ENCODE measurements around the gene CADPS2. TPM values are rescaled to one million over a fixed set of nuclear protein-coding genes. Genes with fewer than 3 reads are reported as not detected.

Gene CADPS2
- total and polyA plus RNA-seq, 2 of the 4 experiments (the other 2 are of a cell fraction), result 0.10 to 0.54 TPM

DNA sequence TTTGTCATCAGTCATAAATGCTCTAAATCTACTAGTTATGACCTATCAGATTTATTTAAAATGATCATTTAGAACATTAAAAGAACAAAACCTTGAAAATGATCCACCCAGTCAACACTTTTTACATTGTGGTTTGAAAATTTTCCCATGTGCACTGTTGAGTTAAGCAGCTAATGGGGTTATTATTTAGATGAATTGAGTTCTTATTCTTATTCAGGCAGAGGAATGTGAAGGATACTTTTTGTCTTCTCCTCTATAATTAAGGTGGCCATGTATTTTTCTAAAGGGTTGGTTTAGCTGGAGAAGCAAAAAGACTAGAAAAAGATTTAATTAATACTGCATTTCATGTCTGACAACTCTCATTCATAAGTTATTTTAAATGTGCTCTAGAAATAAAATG is 506.8 kb downstream of the CADPS2 start:
- H4K5ac ChIP-seq (ENCODE audit: low read depth, low read length), result no peak overlapping the region
- BruUV-seq (replicated peaks), result no TSS peak
- no peak overlapping the region for H2AK9ac ChIP-seq (replicated peaks; ENCODE audit: low read depth, low read length, poor library complexity)
- H3K9me1 ChIP-seq (ENCODE audit: insufficient read depth, low read length), result no peaks in the 10 kb centered on the region
- ChIA-PET POLR2A (ENCODE audit: unreplicated experiment) (no interaction called here), CTCF (no interaction called here)
- no peak overlapping the region for H3K4me3 ChIP-seq (ENCODE audit: insufficient read depth, low read depth, low read length)
- intact Hi-C loops (cut with micrococcal nuclease), result no loop called here
- no peak overlapping the region for H3K9ac ChIP-seq (ENCODE audit: low read depth, low read length)
- H3K9me3 ChIP-seq (ENCODE audit: control insufficient read depth, insufficient read depth, low read length), result no peaks in the 10 kb centered on the region
- H3K4me2 ChIP-seq (ENCODE audit: low read depth, low read length), result no peak overlapping the region
- no peaks in the 10 kb centered on the region for H3K4me1 ChIP-seq (ENCODE audit: control insufficient read depth, insufficient read depth, low read length)
- no peaks in the 10 kb centered on the region for H3K79me1 ChIP-seq (ENCODE audit: low read depth in 1 of 2, low read length in 2 of 2)
- H3K18ac ChIP-seq (ENCODE audit: low read depth, low read length), result no peak overlapping the region
- no peaks in the 10 kb centered on the region for H3K36me3 ChIP-seq (ENCODE audit: control insufficient read depth, insufficient read depth, low read length)
- H3K23ac ChIP-seq (ENCODE audit: low read depth, low read length), result no peak overlapping the region
- DNase-seq (no peak), ATAC-seq (ENCODE audit: low read depth) (no peak)
- H3K4ac ChIP-seq (ENCODE audit: low read depth, low read length), result no peak overlapping the region
- no peak overlapping the region for H2BK15ac ChIP-seq (ENCODE audit: low read depth, low read length)
- H4K20me1 ChIP-seq (ENCODE audit: insufficient read depth, low read length), result no peaks in the 10 kb centered on the region
- no peak overlapping the region for H2BK120ac ChIP-seq (ENCODE audit: low read depth, low read length)
- in situ Hi-C loops (cut with MboI; ENCODE audit: low sequenced_read_pairs), result no loop called here
- H2AK5ac ChIP-seq (ENCODE audit: low read depth, low read length), result no peak overlapping the region
- no peak overlapping the region for H3K56ac ChIP-seq (ENCODE audit: extremely low read depth, insufficient read depth, low read length)
- no peak overlapping the region for H2AFZ ChIP-seq (replicated peaks; ENCODE audit: low read length, poor library complexity)
- H3K27ac ChIP-seq (ENCODE audit: insufficient read depth, low read length), result no peak overlapping the region
- no peak overlapping the region for H4K8ac ChIP-seq (ENCODE audit: low read depth in 2 of 2, low read length in 2 of 2)
- H4K91ac ChIP-seq (ENCODE audit: insufficient read depth, low read depth, low read length), result no peak overlapping the region
- H2BK5ac ChIP-seq (ENCODE audit: low read depth, low read length, poor library complexity, severe bottlenecking), result no peak overlapping the region
- TF ChIP-seq RAD21 (IDR thresholded peaks at IDR 0.05; ENCODE audit: low read length) (no peak), NFE2L2 (IDR thresholded peaks at IDR 0.05; ENCODE audit: low read depth, low read length) (no peak), CHD1 (IDR thresholded peaks at IDR 0.05; ENCODE audit: low read depth, low read length) (no peak), RCOR1 (IDR thresholded peaks at IDR 0.05; ENCODE audit: insufficient replicate concordance, low read length) (no peak), RFX5 (IDR thresholded peaks at IDR 0.05; ENCODE audit: low read depth, low read length) (no peak), MXI1 (IDR thresholded peaks at IDR 0.05; ENCODE audit: borderline replicate concordance, low read depth, low read length) (no peak), MAFK (IDR thresholded peaks at IDR 0.05; ENCODE audit: low read depth, low read length) (no peak), FOS (IDR thresholded peaks at IDR 0.05; ENCODE audit: low read depth, low read length) (no peak), CEBPB (IDR thresholded peaks at IDR 0.05; ENCODE audit: low read depth, low read length) (no peak), BHLHE40 (IDR thresholded peaks at IDR 0.05; ENCODE audit: low read depth, low read length) (no peak)
- TF ChIP-seq, protein P1, sequence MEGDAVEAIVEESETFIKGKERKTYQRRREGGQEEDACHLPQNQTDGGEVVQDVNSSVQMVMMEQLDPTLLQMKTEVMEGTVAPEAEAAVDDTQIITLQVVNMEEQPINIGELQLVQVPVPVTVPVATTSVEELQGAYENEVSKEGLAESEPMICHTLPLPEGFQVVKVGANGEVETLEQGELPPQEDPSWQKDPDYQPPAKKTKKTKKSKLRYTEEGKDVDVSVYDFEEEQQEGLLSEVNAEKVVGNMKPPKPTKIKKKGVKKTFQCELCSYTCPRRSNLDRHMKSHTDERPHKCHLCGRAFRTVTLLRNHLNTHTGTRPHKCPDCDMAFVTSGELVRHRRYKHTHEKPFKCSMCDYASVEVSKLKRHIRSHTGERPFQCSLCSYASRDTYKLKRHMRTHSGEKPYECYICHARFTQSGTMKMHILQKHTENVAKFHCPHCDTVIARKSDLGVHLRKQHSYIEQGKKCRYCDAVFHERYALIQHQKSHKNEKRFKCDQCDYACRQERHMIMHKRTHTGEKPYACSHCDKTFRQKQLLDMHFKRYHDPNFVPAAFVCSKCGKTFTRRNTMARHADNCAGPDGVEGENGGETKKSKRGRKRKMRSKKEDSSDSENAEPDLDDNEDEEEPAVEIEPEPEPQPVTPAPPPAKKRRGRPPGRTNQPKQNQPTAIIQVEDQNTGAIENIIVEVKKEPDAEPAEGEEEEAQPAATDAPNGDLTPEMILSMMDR (conservative IDR thresholded peaks at IDR 0.05; ENCODE audit: low read depth, low read length), result no peak
- TF ChIP-seq, protein P2, sequence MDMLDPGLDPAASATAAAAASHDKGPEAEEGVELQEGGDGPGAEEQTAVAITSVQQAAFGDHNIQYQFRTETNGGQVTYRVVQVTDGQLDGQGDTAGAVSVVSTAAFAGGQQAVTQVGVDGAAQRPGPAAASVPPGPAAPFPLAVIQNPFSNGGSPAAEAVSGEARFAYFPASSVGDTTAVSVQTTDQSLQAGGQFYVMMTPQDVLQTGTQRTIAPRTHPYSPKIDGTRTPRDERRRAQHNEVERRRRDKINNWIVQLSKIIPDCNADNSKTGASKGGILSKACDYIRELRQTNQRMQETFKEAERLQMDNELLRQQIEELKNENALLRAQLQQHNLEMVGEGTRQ (IDR thresholded peaks at IDR 0.05; ENCODE audit: low read depth, low read length), result no peak
- H3K14ac ChIP-seq (replicated peaks; ENCODE audit: low read depth, low read length), result no peak overlapping the region
- no peak overlapping the region for H2BK20ac ChIP-seq (ENCODE audit: low read depth, low read length)
- dilution Hi-C loops (cut with HindIII; ENCODE audit: low sequenced_read_pairs, unreplicated experiment), result no loop called here
- H3K27me3 ChIP-seq (ENCODE audit: control insufficient read depth, insufficient read depth, low read length), result no peaks in the 10 kb centered on the region
